Activated naive CD8-positive, alpha-beta T cell treated with anti-CD3 and anti-CD28 coated beads, Interleukin-2, amount 50 U/mL, for 16 hours (primary cell): Measurements from ENCODE around the gene CELF5.
"Not testable (repeated sequence)": the region's sequence is repeated elsewhere in the genome, so short reads cannot be mapped to it uniquely, and the experiment has no call there.

Experiments used
- DNase-seq: peaks from one replicate; pipeline ENCODE4 v3.0.0-alpha.2; 2020; ENCODE audit warnings: low read depth, low spot score

CELF5 gene

GRCh38 chr19:3190470-3190770 is 34.0 kb upstream of the CELF5 start:
- DNase-seq = no peak

DNA sequence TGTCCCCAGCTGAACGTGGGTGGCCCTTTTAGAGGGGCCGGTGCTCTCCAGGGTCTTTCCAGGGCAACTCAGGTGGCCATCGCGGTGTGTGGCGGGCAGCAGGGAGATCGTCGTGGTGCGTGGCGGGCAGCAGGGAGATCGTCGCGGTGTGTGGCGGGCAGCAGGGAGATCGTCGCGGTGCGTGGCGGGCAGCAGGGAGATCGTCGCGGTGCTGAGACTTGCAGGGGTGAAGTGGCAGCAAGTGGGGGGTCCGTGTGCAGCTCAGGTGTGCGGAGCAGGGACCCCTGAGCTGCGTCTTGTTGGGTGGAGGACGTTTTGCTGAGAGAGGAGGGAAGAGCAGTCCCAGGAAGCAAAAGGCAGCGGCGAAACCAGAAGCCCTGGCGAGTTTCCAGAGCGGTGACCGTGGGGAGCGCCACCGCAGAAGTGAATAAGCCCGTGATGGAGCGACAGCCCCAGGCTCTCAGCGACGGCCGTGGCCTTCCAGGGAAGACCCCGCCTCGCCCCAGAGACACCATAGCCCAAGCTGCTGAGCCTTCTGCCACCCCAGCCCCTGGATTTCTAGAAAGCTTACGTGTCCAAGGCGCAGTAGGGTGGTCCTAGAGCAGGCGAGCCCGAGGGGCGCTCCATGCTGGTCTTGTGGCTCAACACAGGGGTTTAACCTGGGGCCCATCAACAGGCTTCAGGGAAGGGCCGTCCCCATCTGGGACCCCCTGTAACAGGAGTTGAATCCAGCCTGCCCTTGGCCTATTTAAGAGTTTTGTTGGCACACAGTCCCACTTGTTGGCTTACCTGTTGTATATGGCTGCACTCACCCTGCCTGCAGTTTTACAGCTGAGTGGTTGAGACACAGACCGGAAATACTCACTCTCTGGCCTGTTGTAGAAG is 33.3 kb upstream of the CELF5 start:
- no peak for DNase-seq

DNA sequence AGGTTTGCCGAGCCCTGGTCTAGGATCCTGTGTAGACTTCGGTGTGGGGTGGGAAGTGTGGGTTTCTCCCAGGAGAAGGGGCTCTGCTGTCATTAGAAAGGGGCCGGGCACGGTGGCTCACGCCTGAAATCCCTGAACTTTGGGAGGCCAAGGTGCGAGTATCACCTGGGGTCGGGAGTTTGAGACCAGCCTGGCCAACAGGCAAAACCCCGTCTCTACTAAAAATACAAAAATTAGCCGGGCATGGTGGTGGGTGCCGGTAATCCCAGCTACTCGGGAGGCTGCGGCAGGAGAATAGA is 32.7 kb upstream of the CELF5 start:
- not testable (repeated sequence) for DNase-seq

DNA sequence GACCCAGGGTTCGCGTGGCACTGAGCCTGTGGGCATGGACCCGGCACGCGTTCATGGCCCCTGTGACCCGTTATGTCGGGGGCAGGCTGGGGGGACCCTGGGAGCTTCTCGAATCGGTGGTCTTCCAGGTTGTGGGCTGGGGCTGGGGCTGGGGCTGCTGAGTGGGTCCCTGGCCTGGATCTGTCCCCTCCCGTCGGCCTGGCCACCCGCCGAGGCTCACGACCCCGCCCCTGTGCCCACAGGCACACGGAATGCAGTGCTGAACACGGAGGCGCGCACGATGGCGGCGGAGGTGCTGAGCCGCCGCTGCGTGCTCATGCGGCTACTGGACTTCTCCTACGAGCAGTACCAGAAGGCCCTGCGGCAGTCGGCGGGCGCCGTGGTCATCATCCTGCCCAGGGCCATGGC is 32.2 kb upstream of the CELF5 start:
- no peak for DNase-seq

DNA sequence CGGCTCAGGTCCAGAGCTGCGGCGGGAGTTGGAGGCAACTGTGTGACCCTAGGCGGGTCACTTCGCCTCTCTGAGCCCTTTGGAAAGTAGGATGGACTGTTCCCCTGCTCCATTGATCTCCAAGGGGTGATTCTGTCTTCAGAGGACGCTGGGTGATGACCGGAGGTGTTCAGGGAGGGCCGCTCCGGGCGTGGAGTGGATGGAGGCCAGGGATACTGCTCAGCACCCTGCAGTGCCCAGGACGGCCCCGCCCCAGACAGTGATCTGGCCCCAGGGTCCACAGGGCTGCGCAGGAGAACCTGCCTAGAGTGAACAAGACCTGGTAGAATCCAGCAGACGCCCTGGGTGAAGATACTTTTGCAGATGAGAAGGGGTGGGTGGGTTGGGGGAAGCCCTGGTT is 31.8 kb upstream of the CELF5 start:
- DNase-seq = no peak

- no peak for DNase-seq
Measured at GRCh38 chr19:3193256-3194105, 31.0 kb upstream of the CELF5 start.

DNA sequence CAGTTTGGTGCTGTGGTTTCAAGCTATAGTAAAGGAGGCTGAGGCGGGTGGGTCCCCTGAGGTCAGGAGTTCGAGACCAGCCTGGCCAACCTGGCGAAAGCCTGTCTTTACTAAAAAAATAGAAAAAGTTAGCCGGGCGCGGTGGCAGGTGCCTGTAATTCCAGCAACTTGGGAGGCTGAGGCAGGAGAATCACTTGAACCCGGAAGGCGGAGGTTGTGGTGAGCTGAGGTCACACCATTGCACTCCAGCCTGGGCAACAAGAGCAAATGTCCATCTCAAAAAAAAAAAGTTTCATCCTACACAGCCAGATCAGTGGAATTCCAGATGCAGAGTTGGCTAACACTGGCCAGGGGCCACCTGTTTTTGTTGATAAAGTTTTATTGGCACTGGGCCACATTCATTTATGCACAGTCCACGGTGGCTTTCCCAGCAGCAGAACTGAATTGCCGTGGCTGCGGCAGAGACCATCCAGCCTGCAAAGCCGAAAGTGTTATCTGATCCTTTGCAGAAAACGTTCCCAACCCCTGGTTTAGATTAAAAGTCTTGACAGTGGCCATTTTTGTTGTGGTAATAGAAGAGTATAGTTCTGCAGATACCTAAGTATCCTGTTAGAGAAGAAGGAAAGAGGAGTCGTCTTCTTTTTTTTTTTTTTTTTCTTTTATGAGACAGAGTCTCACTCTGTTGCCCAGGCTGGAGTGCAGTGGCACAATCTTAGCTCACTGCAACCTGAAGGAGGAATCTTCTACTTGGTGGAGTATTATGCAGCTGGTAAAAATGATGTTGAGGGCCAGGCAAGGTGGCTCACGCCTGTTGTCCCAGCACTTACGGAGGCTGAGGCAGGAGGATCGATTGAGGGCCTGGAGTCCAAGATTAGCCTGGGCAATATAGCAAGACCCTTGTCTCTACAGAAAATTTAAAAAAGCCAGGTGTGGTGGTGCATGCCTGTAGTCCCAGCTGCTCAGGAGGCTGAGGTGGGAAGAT is 30.1 kb upstream of the CELF5 start:
- no peak for DNase-seq

- DNase-seq = no peak
Measured at GRCh38 chr19:3196064-3196932, 28.2 kb upstream of the CELF5 start.

DNA sequence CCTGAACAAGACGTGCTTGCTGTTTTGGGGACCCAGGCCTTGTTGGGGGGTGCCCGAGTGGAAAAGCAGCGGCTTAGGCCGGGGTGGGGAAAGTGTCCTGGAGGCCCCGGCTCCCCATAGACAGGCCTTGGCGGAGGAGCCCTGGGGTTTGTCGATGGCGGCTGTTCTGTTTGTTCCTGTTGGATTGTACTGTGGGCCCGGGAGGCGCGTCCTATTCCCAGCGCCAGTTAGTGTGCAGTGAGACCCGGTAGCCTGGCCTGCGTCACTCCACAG is 27.6 kb upstream of the CELF5 start:
- no peak for DNase-seq

DNA sequence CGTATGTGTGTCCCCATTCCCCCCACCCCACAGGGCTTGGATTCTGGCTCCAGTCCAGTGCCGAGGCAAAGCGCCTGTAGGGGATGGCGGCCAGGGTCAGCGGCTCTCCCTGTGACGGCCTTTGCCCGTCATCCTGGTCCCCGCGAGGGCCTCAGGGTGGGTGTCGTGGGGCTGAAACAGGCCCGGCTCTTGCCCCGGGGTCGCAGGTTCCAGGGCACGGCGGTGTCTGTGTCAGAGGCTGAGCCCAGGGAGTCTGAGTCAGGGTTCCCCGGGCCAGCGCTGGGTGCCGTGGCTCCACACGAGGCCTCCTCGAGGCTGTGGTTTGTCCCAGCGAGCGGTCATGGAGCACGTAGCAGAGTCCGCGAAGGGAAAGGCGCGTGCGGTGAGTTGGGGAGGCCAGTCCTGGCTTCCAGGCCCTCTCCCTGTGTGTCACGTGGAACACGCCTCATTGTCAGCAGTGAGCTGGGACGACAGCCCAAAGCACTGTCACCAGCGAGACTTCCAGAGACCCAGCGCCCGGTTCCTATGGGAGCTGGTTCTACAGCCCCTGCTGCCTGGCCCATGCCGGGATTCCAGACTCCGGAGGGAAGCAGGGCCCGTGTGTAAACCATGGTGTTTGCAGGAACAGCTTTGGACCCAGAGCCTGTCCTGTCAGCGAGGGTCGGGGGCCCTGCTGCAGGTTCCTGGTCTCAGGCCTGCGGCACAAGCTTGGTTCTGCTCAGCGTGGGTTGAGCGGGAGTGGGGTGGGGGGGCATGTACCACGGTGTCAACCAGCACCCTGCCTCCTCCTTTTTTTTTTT is 25.4 kb upstream of the CELF5 start:
- no peak for DNase-seq

GRCh38 chr19:3201072-3201700 is 23.3 kb upstream of the CELF5 start:
- DNase-seq = no peak

DNA sequence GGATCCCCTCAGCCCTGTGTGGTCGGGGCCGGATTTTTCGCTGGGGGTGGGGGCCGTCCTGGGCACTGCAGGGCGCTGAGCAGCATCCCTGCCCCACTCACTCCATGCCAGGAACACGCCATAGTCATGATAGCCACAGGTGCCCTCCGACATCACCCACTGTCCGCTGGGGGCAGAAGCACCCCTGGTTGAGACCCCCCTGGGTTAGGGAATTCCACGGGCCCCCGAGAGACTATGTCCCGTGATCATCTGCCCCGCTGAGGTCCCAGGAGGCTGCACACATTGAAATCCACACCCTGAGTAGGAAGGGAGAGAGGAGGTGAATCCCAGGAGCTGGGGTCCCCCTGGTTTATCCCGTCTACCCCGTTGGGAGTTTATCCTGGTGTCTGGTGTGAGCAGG is 22.6 kb upstream of the CELF5 start:
- DNase-seq = no peak

- no peak for DNase-seq
Measured at GRCh38 chr19:3202346-3202745, 22.1 kb upstream of the CELF5 start.

DNA sequence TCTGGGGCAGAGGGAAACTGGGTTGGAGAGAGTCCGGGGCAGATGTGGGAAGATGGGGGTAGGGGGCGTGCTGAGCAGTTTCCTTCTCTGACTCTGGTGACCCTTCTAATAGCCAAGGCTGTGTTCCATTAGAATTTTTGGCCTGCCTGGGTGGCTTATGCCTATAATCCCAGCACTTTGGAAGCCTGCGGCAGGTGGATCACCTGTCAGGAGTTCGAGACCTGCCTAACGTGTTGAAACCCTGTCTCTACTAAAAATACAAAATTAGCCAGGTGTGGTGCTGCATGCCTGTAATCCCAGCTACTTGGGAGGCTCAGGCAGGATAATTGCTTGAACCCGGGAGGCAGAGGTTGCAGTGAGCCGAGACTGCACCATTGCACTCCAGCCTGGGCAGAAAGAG is 21.6 kb upstream of the CELF5 start:
- not testable (repeated sequence) for DNase-seq

GRCh38 chr19:3203805-3204645 is 20.4 kb upstream of the CELF5 start:
- DNase-seq = no peak

DNA sequence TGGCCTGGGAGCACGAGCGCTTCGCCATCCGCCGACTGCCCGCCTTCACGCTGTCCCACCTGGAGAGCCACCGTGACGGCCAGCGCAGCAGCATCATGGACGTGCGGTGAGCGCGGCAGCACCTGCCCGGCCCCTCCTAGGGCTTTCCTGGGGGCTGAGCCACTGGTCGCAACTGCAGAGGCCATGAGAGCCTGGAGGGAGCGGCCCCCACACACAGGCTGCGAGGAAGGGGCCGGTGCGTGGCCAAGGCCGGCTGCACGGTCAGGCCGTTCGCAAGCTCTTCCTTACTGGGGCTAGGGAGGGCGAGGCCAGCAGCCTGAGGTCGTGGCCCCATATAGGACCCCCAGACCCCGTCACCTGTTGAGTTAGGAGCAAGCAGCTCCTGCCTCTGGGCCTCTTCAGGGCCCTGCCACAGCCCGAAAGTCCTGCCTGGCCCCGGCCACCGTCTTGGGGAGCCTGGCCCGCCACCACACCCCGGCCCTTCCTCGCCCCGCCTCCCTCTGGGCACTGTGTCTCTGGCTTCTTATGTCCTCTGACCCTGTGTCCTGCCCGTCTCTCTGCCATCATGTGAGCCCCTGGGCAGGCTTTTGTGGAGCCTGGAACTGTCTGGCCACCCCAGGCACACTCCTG is 19.7 kb upstream of the CELF5 start:
- no peak for DNase-seq

DNA sequence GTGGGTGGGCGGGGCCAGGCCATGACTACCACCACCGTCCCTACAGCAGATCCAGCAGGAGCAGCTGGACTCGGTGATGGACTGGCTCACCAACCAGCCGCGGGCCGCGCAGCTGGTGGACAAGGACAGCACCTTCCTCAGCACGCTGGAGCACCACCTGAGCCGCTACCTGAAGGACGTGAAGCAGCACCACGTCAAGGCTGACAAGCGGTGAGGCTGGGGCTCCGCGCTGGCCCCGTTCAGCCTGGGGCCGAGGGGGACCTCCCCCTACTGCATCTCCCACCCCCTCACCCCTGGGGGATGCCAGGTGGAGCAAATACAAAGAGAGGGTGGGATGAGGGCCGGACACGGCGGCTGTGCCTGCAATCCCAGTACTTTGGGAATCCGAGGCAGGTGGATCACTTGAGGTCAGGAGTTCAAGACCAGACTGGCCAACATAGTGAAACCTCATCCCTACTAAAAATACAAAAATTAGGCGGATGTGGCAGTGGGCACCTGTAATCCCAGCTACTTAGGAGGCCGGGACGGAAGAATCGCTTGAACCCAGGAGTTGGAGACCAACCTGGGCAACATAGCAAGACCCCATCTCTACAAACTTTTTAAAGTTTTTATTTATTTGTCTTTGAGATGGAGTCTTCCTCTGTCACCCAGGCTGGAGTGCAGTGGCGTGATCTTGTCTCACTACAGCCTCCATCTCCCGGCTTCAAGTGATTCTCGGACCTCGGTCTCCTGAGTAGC is 18.1 kb upstream of the CELF5 start:
- DNase-seq = no peak
